Hepatocyte (in vitro differentiated cells): Measurements from ENCODE around the gene SLC38A9.

Experiments
- CTCF ChIP-seq: fragments of 200-600 bp; sonication (generic); IDR thresholded peaks from 2 replicates; pipeline ENCODE4 v1.5.1; 2016; ENCODE audit warnings: antibody characterized with exemption, mild to moderate bottlenecking; ENCODE audit not compliant: poor library complexity
- EZH2 ChIP-seq: fragments of 200-600 bp; sonication (generic); IDR thresholded peaks from 2 replicates; pipeline ENCODE4 v1.6.1; 2016; ENCODE audit warnings: antibody characterized with exemption, mild to moderate bottlenecking, borderline replicate concordance

GRCh38 chr5:55594671-55595070, 117.5 kb downstream of the SLC38A9 start:
- TF ChIP-seq CTCF (no peak), EZH2 (no peak)
